ENCODE data around the gene USP15. TPM values are rescaled to one million over a fixed set of nuclear protein-coding genes. Genes with fewer than 3 reads are reported as not detected.

Gene USP15
- total and polyA plus RNA-seq, 2 donors (not counting 1 experiment from before 2014, with no cell fraction given) = 116 to 182 TPM

DNA sequence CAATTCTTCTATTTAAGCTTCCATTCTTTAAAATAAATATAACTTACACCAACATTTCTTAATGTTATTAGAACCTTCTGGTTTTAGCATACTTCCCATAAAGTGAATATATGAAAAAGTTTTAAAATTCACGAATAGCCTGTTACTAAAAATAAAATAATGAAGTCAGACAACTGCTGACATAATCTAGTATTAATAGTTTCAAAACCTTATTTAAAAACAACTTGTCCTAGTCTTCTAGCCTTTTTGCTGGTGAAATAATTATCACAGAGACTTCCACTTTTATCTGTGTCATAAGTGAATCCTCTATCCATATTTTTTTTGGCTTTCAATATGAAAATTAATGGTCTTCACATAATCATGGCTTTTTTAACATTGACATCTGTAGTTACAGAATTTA lies 112.6 kb downstream of the USP15 start:
- Histone ChIP-seq H4K20me1 (ENCODE audit: control insufficient read depth, insufficient read depth, low read length, poor library complexity, severe bottlenecking) (peaks cover 28% of the 10 kb centered on the region), H3K79me2 (ENCODE audit: control insufficient read depth, insufficient read depth, low read length) (peaks cover 18% of the 10 kb centered on the region), H3K36me3 (replicated peaks in 1 of 2; ENCODE audit: control extremely low read depth in 1 of 2, control insufficient read depth in 1 of 2, extremely low read depth in 1 of 2, insufficient read depth in 2 of 2, low read length in 1 of 2) (peaks cover 10 to 26% of the 10 kb centered on the region in 2 experiments), H3K27ac (ENCODE audit: low read length in 2 of 2) (no peak overlapping the region), H3K9ac (ENCODE audit: low read length) (no peak overlapping the region), H3K9me3 (ENCODE audit: control extremely low read depth in 1 of 3, control insufficient read depth in 2 of 3, insufficient read depth in 1 of 3, low read length in 2 of 3) (no peaks in the 10 kb centered on the region), H3K4me2 (replicated peaks; ENCODE audit: low read depth, low read length, poor library complexity, severe bottlenecking) (no peak overlapping the region), H3K4me1 (ENCODE audit: control insufficient read depth in 2 of 2, insufficient read depth in 2 of 2, low read length in 2 of 2) (no peaks in the 10 kb centered on the region), H2AFZ (ENCODE audit: insufficient read depth, low read depth, low read length, poor library complexity, severe bottlenecking) (no peak overlapping the region), H3K27me3 (replicated peaks in 1 of 4; ENCODE audit: control extremely low read depth in 1 of 4, control insufficient read depth in 3 of 4, insufficient read depth in 4 of 4, low read length in 3 of 4) (no peaks in the 10 kb centered on the region), H3K4me3 (ENCODE audit: control extremely low read depth in 1 of 5, extremely low read depth in 1 of 5, insufficient read depth in 1 of 5, low read depth in 2 of 5, low read length in 4 of 5) (no peak overlapping the region)
- no peak overlapping the region for H3K27ac Mint-ChIP-seq
- H3K4me3 Mint-ChIP-seq = no peak overlapping the region
- H3K27me3 Mint-ChIP-seq = no peaks in the 10 kb centered on the region
- TF ChIP-seq, protein P1, sequence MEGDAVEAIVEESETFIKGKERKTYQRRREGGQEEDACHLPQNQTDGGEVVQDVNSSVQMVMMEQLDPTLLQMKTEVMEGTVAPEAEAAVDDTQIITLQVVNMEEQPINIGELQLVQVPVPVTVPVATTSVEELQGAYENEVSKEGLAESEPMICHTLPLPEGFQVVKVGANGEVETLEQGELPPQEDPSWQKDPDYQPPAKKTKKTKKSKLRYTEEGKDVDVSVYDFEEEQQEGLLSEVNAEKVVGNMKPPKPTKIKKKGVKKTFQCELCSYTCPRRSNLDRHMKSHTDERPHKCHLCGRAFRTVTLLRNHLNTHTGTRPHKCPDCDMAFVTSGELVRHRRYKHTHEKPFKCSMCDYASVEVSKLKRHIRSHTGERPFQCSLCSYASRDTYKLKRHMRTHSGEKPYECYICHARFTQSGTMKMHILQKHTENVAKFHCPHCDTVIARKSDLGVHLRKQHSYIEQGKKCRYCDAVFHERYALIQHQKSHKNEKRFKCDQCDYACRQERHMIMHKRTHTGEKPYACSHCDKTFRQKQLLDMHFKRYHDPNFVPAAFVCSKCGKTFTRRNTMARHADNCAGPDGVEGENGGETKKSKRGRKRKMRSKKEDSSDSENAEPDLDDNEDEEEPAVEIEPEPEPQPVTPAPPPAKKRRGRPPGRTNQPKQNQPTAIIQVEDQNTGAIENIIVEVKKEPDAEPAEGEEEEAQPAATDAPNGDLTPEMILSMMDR (IDR thresholded peaks at IDR 0.05) = no peak
- TF ChIP-seq EZH2 (IDR thresholded peaks at IDR 0.05; ENCODE audit: borderline replicate concordance, insufficient read depth, low read depth, low read length, poor library complexity, severe bottlenecking) = no peak
- ChIA-PET POLR2A (no interaction called here), CTCF (no interaction called here)
- no CpG with 5 or more reads among the region's 1 CpG for WGBS (ENCODE audit: insufficient coverage)
- no peak for ATAC-seq (ENCODE audit: low read depth)
- no peak for DNase-seq
- intact Hi-C loops (cut with micrococcal nuclease) = no loop called here
- no peaks in the 10 kb centered on the region for H3K9me3 Mint-ChIP-seq (ENCODE audit: insufficient read depth)
- peaks cover 12% of the 10 kb centered on the region for H3K4me1 Mint-ChIP-seq

DNA sequence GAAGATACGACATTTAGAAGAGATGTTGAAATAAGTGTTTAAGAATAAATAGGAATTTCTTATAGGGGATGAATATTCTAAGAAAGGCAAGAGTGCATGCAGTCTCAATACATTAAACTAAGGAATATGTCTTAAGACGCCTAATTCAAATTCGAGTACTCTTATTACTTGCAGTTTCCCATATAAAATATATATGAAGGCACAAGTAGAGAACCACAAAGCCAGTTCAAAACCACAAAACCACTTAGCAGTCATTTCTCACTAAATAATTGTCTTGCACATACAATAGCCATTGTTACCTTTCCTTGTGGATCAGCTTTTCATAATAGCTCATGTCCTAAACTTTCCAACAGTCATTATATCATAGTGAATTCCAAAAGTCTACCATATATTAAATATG lies 115.4 kb downstream of the USP15 start:
- Histone ChIP-seq H2AFZ (ENCODE audit: insufficient read depth, low read depth, low read length, poor library complexity, severe bottlenecking) (no peak overlapping the region), H3K4me3 (ENCODE audit: control extremely low read depth in 1 of 5, extremely low read depth in 1 of 5, insufficient read depth in 1 of 5, low read depth in 2 of 5, low read length in 4 of 5) (no peak overlapping the region), H3K4me1 (ENCODE audit: control insufficient read depth in 2 of 2, insufficient read depth in 2 of 2, low read length in 2 of 2) (no peaks in the 10 kb centered on the region), H3K27me3 (replicated peaks in 1 of 4; ENCODE audit: control extremely low read depth in 1 of 4, control insufficient read depth in 3 of 4, insufficient read depth in 4 of 4, low read length in 3 of 4) (no peaks in the 10 kb centered on the region), H4K20me1 (ENCODE audit: control insufficient read depth, insufficient read depth, low read length, poor library complexity, severe bottlenecking) (peaks cover 23% of the 10 kb centered on the region), H3K79me2 (ENCODE audit: control insufficient read depth, insufficient read depth, low read length) (peaks cover 11% of the 10 kb centered on the region), H3K27ac (ENCODE audit: low read length in 2 of 2) (no peak overlapping the region), H3K4me2 (replicated peaks; ENCODE audit: low read depth, low read length, poor library complexity, severe bottlenecking) (no peak overlapping the region), H3K36me3 (replicated peaks in 1 of 2; ENCODE audit: control extremely low read depth in 1 of 2, control insufficient read depth in 1 of 2, extremely low read depth in 1 of 2, insufficient read depth in 2 of 2, low read length in 1 of 2) (peaks cover 10 to 21% of the 10 kb centered on the region in 2 experiments), H3K9ac (ENCODE audit: low read length) (no peak overlapping the region), H3K9me3 (ENCODE audit: control extremely low read depth in 1 of 3, control insufficient read depth in 2 of 3, insufficient read depth in 1 of 3, low read length in 2 of 3) (no peaks in the 10 kb centered on the region)
- Mint-ChIP-seq H3K4me1 (peaks cover under 1% of the 10 kb centered on the region), H3K9me3 (ENCODE audit: insufficient read depth) (no peaks in the 10 kb centered on the region), H3K27me3 (no peaks in the 10 kb centered on the region), H3K4me3 (no peak overlapping the region), H3K27ac (no peak overlapping the region)
- DNase-seq = no peak
- ChIA-PET POLR2A (no interaction called here), CTCF (no interaction called here)
- ATAC-seq (ENCODE audit: low read depth) = no peak
- intact Hi-C loops (cut with micrococcal nuclease) = no loop called here
- 80% methylated on average over 1 of the region's 3 CpGs for WGBS (ENCODE audit: insufficient coverage)
- TF ChIP-seq, protein P1 (IDR thresholded peaks at IDR 0.05) = no peak
- TF ChIP-seq EZH2 (IDR thresholded peaks at IDR 0.05; ENCODE audit: borderline replicate concordance, insufficient read depth, low read depth, low read length, poor library complexity, severe bottlenecking) = no peak
